Trophoblast cell (in vitro differentiated cells and primary cell): ENCODE measurements around the gene HID1.

Experiments
- DNase-seq, 2 donors: peaks; one replicate each; pipeline ENCODE4 v3.0.0-alpha.2; 2016
- H2AFZ ChIP-seq: 2 replicates; pipeline ENCODE4 v1.6.1; 2013; ENCODE audit warnings: low read length, moderate library complexity, mild to moderate bottlenecking; ENCODE audit not compliant: insufficient read depth, poor library complexity
- H2AK5ac ChIP-seq: 2 replicates; pipeline ENCODE4 v1.6.1; 2013; ENCODE audit warnings: mild to moderate bottlenecking, low read length
- H2BK120ac ChIP-seq: 2 replicates; pipeline ENCODE4 v1.6.1; 2013; ENCODE audit warnings: low read length, mild to moderate bottlenecking, moderate library complexity; ENCODE audit not compliant: insufficient read depth, poor library complexity
- H2BK12ac ChIP-seq: 2 replicates; pipeline ENCODE4 v1.6.1; 2013; ENCODE audit warnings: mild to moderate bottlenecking, low read length, moderate library complexity
- H2BK5ac ChIP-seq: 2 replicates; pipeline ENCODE4 v1.6.1; 2013; ENCODE audit warnings: low read length, low read depth, moderate library complexity, mild to moderate bottlenecking; ENCODE audit not compliant: poor library complexity
- H3K14ac ChIP-seq: 2 replicates; pipeline ENCODE4 v1.6.1; 2013; ENCODE audit warnings: mild to moderate bottlenecking, low read length
- H3K18ac ChIP-seq: 2 replicates; pipeline ENCODE4 v1.6.1; 2013; ENCODE audit warnings: mild to moderate bottlenecking, low read length
- H3K23ac ChIP-seq: 2 replicates; pipeline ENCODE4 v1.6.1; 2013; ENCODE audit warnings: low read length
- H3K27ac ChIP-seq: 2 replicates; pipeline ENCODE4 v1.5.1; 2013; ENCODE audit warnings: low read depth, mild to moderate bottlenecking, inconsistent platforms, low read length, moderate library complexity
- H3K27me3 ChIP-seq: 2 replicates; pipeline ENCODE4 v1.6.1; 2013; ENCODE audit warnings: inconsistent platforms, mild to moderate bottlenecking, low read length, moderate library complexity; ENCODE audit not compliant: insufficient read depth
- H3K36me3 ChIP-seq, 2 experiments: 1 replicate in 1 of 2; 2 replicates in 1 of 2; pipeline ENCODE4 v1.6.1; 2013; ENCODE audit warnings: low read length in 2 of 2, mild to moderate bottlenecking in 2 of 2, moderate library complexity in 1 of 2; ENCODE audit not compliant: insufficient read depth in 2 of 2, control insufficient read depth in 1 of 2
- H3K4ac ChIP-seq: 2 replicates; pipeline ENCODE4 v1.6.1; 2013; ENCODE audit warnings: low read depth, mild to moderate bottlenecking, low read length, moderate library complexity
- H3K4me1 ChIP-seq, 2 experiments: 1 replicate in 1 of 2; 2 replicates in 1 of 2; pipeline ENCODE4 v1.6.1; 2013; ENCODE audit warnings: low read length in 2 of 2, mild to moderate bottlenecking in 2 of 2, moderate library complexity in 1 of 2; ENCODE audit not compliant: insufficient read depth in 2 of 2, control insufficient read depth in 1 of 2
- H3K4me2 ChIP-seq: 2 replicates; pipeline ENCODE4 v1.6.1; 2013; ENCODE audit warnings: inconsistent platforms, mild to moderate bottlenecking, low read length, moderate library complexity
- H3K4me3 ChIP-seq: 2 replicates; pipeline ENCODE4 v1.5.1; 2013; ENCODE audit warnings: mild to moderate bottlenecking, low read depth, low read length, inconsistent platforms
- H3K79me1 ChIP-seq: one replicate; pipeline ENCODE4 v1.6.1; 2013; ENCODE audit warnings: low read length
- H3K79me2 ChIP-seq: 2 replicates; pipeline ENCODE4 v1.6.1; 2013; ENCODE audit warnings: low read length, mild to moderate bottlenecking; ENCODE audit not compliant: control insufficient read depth, insufficient read depth, poor library complexity
- H3K9ac ChIP-seq: 2 replicates; pipeline ENCODE4 v1.6.1; 2013; ENCODE audit warnings: mild to moderate bottlenecking, low read length
- H3K9me3 ChIP-seq: 2 replicates; pipeline ENCODE4 v1.6.1; 2013; ENCODE audit warnings: low read depth, mild to moderate bottlenecking, control low read depth, inconsistent platforms, low read length; ENCODE audit not compliant: insufficient read depth
- H4K12ac ChIP-seq: 2 replicates; pipeline ENCODE4 v1.6.1; 2013; ENCODE audit warnings: low read depth, mild to moderate bottlenecking, low read length, moderate library complexity
- H4K8ac ChIP-seq: 2 replicates; pipeline ENCODE4 v1.6.1; 2013; ENCODE audit warnings: low read depth, mild to moderate bottlenecking, low read length, moderate library complexity
- H4K91ac ChIP-seq: one replicate; pipeline ENCODE4 v1.6.1; 2013; ENCODE audit warnings: low read depth, mild to moderate bottlenecking, low read length, moderate library complexity
- WGBS: extraction: QIAGEN DNeasy Blood & Tissue Kit; methylation state at CpG from one replicate; pipeline ENCODE4 v1.1.7; 2013; ENCODE audit warnings: missing lambda C conversion rate; ENCODE audit not compliant: insufficient read length, insufficient coverage; ENCODE audit errors: extremely low coverage; 5-methylcytosine and 5-hydroxymethylcytosine counted together

HID1 gene

GRCh38 chr17:75011401-75012095 lies 39.0 kb upstream of the HID1 start:
- no CpG with 5 or more reads among the region's 13 CpGs for WGBS

GRCh38 chr17:75010683-75011400 lies 38.3 kb upstream of the HID1 start:
- peak; percentile 93 to 97 for DNase-seq
- no peak overlapping the region for H3K4me3 ChIP-seq
- no CpG with 5 or more reads among the region's 8 CpGs for WGBS
- H3K4ac ChIP-seq, result no peak overlapping the region
- peaks cover 15 to 23% of the 10 kb centered on the region in 2 experiments for H3K4me1 ChIP-seq
- H2BK5ac ChIP-seq, result no peak overlapping the region
- peaks cover 5% of the 10 kb centered on the region for H3K79me2 ChIP-seq
- no peak overlapping the region for H3K14ac ChIP-seq
- no peak overlapping the region for H4K91ac ChIP-seq
- no peak overlapping the region for H3K23ac ChIP-seq
- H3K27me3 ChIP-seq, result no peaks in the 10 kb centered on the region
- no peak overlapping the region for H4K8ac ChIP-seq
- no peaks in the 10 kb centered on the region for H3K9me3 ChIP-seq
- no peaks in the 10 kb centered on the region for H3K36me3 ChIP-seq
- H3K4me2 ChIP-seq, result peak overlapping the region; percentile 4
- H3K18ac ChIP-seq, result no peak overlapping the region
- peak overlapping the region; percentile 37 for H4K12ac ChIP-seq
- no peak overlapping the region for H2AFZ ChIP-seq
- H3K79me1 ChIP-seq, result peaks cover 12% of the 10 kb centered on the region
- H2BK12ac ChIP-seq, result no peak overlapping the region
- no peak overlapping the region for H3K27ac ChIP-seq
- no peak overlapping the region for H2BK120ac ChIP-seq
- no peak overlapping the region for H3K9ac ChIP-seq
- H2AK5ac ChIP-seq, result no peak overlapping the region

More at GRCh38 chr17:75011401-75012095, 39.0 kb upstream of the HID1 start:
- Histone ChIP-seq H3K23ac (no peak overlapping the region), H3K9me3 (no peaks in the 10 kb centered on the region), H2BK120ac (no peak overlapping the region), H3K4me1 (peaks cover 15 to 23% of the 10 kb centered on the region in 2 experiments), H3K4ac (no peak overlapping the region), H2AK5ac (no peak overlapping the region), H3K18ac (no peak overlapping the region), H3K79me1 (peaks cover 12% of the 10 kb centered on the region), H3K4me3 (no peak overlapping the region), H4K91ac (peak overlapping the region; percentile 90), H3K9ac (no peak overlapping the region), H3K14ac (no peak overlapping the region), H3K79me2 (peaks cover 5% of the 10 kb centered on the region), H3K27me3 (no peaks in the 10 kb centered on the region), H4K8ac (peak overlapping the region; percentile 98), H3K27ac (peak overlapping the region; percentile 82), H4K12ac (peak overlapping the region; percentile 97), H2BK12ac (no peak overlapping the region), H2AFZ (no peak overlapping the region), H3K36me3 (peaks cover 0 to 1% of the 10 kb centered on the region in 2 experiments), H2BK5ac (no peak overlapping the region), H3K4me2 (peak overlapping the region; percentile 85)
- DNase-seq, result peak; percentile 43 to 85

- Histone ChIP-seq H2BK120ac (no peak overlapping the region), H3K9ac (no peak overlapping the region), H3K27me3 (no peaks in the 10 kb centered on the region), H2BK5ac (no peak overlapping the region), H3K4me1 (peaks cover 15 to 23% of the 10 kb centered on the region in 2 experiments), H3K4me3 (no peak overlapping the region), H3K14ac (no peak overlapping the region), H3K4ac (no peak overlapping the region), H3K4me2 (peak overlapping the region; percentile 33), H3K79me1 (peaks cover 12% of the 10 kb centered on the region), H2AFZ (no peak overlapping the region), H3K79me2 (peaks cover 5% of the 10 kb centered on the region), H3K9me3 (no peaks in the 10 kb centered on the region), H3K27ac (peak overlapping the region; percentile 35), H4K12ac (no peak overlapping the region), H3K23ac (no peak overlapping the region), H4K91ac (no peak overlapping the region), H2AK5ac (no peak overlapping the region), H3K18ac (no peak overlapping the region), H3K36me3 (peaks cover 5 to 7% of the 10 kb centered on the region in 2 experiments), H4K8ac (no peak overlapping the region), H2BK12ac (no peak overlapping the region)
- WGBS, result no CpG with 5 or more reads among the region's 2 CpGs
- DNase-seq, result peak in 1 of 2 donors; percentile 72
These were observed 36.7 kb upstream of the HID1 start for GRCh38 chr17:75009139-75009724.

DNA sequence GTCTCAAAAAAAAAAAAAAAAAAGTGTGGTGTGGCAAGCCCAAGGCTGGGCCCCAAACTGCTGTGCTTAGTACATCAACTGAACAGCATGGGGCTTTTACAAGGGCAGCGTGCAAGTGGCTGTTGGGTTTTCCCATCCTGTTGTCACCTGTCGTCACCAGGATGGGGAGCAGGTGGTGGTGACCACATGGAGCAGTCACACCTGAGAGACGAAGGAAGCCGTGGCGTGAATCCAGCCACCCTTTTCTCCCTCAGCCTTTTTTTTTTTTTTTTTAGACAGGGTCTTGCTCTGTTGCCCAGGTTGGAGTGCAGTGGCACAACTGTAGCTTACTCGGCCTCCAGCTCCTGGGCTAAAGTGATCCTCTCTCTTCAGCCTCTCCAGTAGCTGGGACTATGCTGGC lies 35.8 kb upstream of the HID1 start:
- H3K9me3 ChIP-seq, result no peaks in the 10 kb centered on the region
- no peak overlapping the region for H4K8ac ChIP-seq
- no peak overlapping the region for H2BK120ac ChIP-seq
- H2BK12ac ChIP-seq, result no peak overlapping the region
- H2BK5ac ChIP-seq, result no peak overlapping the region
- no peak overlapping the region for H4K91ac ChIP-seq
- no peak overlapping the region for H2AFZ ChIP-seq
- H3K36me3 ChIP-seq, result peaks cover 12 to 15% of the 10 kb centered on the region in 2 experiments
- no peaks in the 10 kb centered on the region for H3K27me3 ChIP-seq
- no peak overlapping the region for H3K27ac ChIP-seq
- H3K4me3 ChIP-seq, result no peak overlapping the region
- DNase-seq, result no peak
- H3K14ac ChIP-seq, result no peak overlapping the region
- no CpG with 5 or more reads among the region's 6 CpGs for WGBS
- H3K79me2 ChIP-seq, result peaks cover 5% of the 10 kb centered on the region
- H3K18ac ChIP-seq, result no peak overlapping the region
- no peak overlapping the region for H4K12ac ChIP-seq
- H3K23ac ChIP-seq, result no peak overlapping the region
- H2AK5ac ChIP-seq, result no peak overlapping the region
- H3K79me1 ChIP-seq, result peaks cover 12% of the 10 kb centered on the region
- H3K4me1 ChIP-seq, result peaks cover 13 to 20% of the 10 kb centered on the region in 2 experiments
- no peak overlapping the region for H3K4ac ChIP-seq
- H3K9ac ChIP-seq, result no peak overlapping the region
- no peak overlapping the region for H3K4me2 ChIP-seq
